ENCODE results near the gene PIP. TPM values are rescaled to one million over a fixed set of nuclear protein-coding genes. Genes with fewer than 3 reads are reported as not detected.
A peak's percentile ranks its signal among the peaks of the same experiment; 100 is the strongest.
"Not testable (repeated sequence)": the region's sequence is repeated elsewhere in the genome, so short reads cannot be mapped to it uniquely, and the experiment has no call there.

The PIP gene, protein sequence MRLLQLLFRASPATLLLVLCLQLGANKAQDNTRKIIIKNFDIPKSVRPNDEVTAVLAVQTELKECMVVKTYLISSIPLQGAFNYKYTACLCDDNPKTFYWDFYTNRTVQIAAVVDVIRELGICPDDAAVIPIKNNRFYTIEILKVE
- 1,000 to 10,000 TPM in 1 of 3 donors, 100 to 1,000 TPM in 1, 1 to 10 TPM in 1; 1.6 to 1,201 (median 140) TPM for total RNA-seq

DNA sequence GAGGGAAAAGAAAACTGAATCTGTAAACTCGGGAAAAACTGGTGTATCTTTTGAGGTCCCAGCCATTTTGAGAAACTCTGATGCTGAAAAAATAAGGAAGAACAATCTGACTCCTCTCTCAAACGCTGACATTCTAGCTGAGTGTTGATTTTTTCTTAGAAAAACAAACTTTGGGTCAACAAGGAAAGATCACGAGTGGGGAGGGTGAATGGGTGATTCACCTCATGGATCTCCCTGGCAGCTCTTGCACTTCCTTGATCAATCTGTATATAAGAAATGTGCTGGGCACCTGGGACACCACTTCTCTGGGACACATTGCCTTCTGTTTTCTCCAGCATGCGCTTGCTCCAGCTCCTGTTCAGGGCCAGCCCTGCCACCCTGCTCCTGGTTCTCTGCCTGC is at the start of gene PIP:
Gene PIP, plus strand, starts transcription at position 297 of the 400 bp plus-strand sequence. Its CDS starts 40 bp downstream, at position 337.
- intact Hi-C loops (cut with DNase I; ENCODE audit: low total_unique reads): loop anchor here (1.0 kb wide), 1 partner anchor 15 kb away; no protein-coding TSS in a partner anchor
- TF ChIP-seq POLR2A (IDR thresholded peaks at IDR 0.05): no peak
- TF ChIP-seq POLR2AphosphoS5 (IDR thresholded peaks at IDR 0.05): no peak
- DNase-seq (ENCODE audit: low spot score in 2 of 2): no peak
- no peaks in the 10 kb centered on the region for H3K9me3 ChIP-seq
- H3K27me3 ChIP-seq: no peaks in the 10 kb centered on the region
- no peaks in the 10 kb centered on the region for H3K36me3 ChIP-seq
- H3K27ac ChIP-seq: peak within 1 kb of the TSS; percentile 15 to 35
- no peak within 1 kb of the TSS for H3K4me3 ChIP-seq
- no peaks in the 10 kb centered on the region for H3K4me1 ChIP-seq

DNA sequence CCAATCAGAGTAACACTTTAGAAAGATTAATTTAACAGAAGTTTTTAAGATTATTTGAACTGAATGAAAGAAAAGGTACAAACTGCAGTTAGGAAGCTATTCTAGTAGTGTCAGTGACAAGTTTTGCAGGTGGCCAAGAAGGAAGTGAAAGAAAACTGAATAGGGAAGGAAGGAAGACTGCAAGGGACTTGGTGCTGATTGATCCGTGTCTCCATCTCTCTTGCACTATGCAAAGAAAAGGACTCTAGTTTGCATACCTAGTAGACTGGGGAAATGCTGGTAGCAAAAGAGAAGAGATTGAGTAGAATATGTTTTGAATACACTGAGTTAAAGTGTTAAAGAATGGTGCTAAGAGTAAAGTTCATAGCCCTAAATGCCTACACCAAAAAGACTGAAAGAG is 46.8 kb upstream of the PIP start:
- intact Hi-C loops (cut with DNase I; ENCODE audit: low total_unique reads): no loop called here
- Histone ChIP-seq H3K9me3 (no peaks in the 10 kb centered on the region), H3K36me3 (no peaks in the 10 kb centered on the region), H3K4me1 (no peaks in the 10 kb centered on the region), H3K27me3 (no peaks in the 10 kb centered on the region), H3K27ac (no peak overlapping the region), H3K4me3 (no peak overlapping the region)
- no peak for TF ChIP-seq POLR2A (IDR thresholded peaks at IDR 0.05)
- TF ChIP-seq, protein P1, sequence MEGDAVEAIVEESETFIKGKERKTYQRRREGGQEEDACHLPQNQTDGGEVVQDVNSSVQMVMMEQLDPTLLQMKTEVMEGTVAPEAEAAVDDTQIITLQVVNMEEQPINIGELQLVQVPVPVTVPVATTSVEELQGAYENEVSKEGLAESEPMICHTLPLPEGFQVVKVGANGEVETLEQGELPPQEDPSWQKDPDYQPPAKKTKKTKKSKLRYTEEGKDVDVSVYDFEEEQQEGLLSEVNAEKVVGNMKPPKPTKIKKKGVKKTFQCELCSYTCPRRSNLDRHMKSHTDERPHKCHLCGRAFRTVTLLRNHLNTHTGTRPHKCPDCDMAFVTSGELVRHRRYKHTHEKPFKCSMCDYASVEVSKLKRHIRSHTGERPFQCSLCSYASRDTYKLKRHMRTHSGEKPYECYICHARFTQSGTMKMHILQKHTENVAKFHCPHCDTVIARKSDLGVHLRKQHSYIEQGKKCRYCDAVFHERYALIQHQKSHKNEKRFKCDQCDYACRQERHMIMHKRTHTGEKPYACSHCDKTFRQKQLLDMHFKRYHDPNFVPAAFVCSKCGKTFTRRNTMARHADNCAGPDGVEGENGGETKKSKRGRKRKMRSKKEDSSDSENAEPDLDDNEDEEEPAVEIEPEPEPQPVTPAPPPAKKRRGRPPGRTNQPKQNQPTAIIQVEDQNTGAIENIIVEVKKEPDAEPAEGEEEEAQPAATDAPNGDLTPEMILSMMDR (IDR thresholded peaks at IDR 0.05): no peak
- no peak for TF ChIP-seq POLR2AphosphoS5 (IDR thresholded peaks at IDR 0.05)
- no peak for DNase-seq (ENCODE audit: low spot score in 2 of 2)

DNA sequence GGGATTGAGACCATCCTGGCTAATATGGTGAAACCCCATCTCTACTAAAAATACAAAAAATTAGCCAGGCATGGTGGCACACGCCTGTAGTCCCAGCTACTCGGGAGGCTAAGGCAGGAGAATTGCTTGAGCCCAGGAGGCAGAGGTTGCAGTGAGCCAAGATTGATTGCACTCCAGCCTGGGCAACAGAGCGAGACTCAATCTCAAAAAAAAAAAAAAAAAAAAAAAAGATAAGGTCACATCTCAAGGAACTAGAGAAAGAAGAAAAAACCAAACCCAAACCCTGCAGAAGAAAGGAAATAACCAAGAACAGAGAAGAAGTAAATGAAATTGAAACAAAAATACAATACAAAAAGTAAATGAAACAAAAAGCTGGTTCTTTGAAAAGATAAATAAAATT is 46.3 kb upstream of the PIP start:
- H3K4me3 ChIP-seq; H3K4me1 ChIP-seq; intact Hi-C loops (cut with DNase I; ENCODE audit: low total_unique reads); DNase-seq (ENCODE audit: low spot score in 2 of 2); H3K36me3 ChIP-seq; H3K9me3 ChIP-seq; H3K27ac ChIP-seq; H3K27me3 ChIP-seq: not testable (repeated sequence)

DNA sequence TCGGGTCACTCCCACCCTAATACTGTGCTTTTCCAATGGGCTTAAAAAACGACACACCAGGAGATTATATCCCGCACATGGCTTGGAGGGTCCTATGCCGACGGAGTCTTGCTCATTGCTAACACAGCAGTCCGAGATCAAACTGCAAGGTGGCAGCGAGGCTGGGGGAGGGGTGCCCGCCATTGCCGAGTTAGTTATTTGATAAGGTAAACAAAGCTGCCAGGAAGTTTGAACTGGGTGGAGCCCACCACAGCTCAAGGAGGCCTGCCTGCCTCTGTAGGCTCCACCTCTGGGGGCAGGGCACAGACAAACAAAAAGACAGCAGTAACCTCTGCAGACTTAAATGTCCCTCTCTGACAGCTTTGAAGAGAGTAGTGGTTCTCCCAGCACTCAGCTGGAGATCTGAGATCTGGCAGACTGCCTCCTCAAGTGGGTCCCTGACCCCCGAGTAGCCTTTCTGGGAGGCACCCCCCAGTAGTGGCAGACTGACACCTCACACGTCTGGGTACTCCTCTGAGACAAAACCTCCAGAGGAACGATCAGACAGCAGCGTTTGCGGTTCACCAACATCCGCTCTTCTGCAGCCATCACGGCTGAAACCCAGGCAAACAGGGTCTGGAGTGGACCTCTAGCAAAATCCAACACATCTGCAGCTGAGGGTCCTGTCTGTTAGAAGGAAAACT is 43.2 kb upstream of the PIP start:
- intact Hi-C loops (cut with DNase I; ENCODE audit: low total_unique reads); H3K27me3 ChIP-seq; DNase-seq (ENCODE audit: low spot score in 2 of 2); H3K27ac ChIP-seq; H3K4me1 ChIP-seq; H3K36me3 ChIP-seq; H3K4me3 ChIP-seq; H3K9me3 ChIP-seq: not testable (repeated sequence)

DNA sequence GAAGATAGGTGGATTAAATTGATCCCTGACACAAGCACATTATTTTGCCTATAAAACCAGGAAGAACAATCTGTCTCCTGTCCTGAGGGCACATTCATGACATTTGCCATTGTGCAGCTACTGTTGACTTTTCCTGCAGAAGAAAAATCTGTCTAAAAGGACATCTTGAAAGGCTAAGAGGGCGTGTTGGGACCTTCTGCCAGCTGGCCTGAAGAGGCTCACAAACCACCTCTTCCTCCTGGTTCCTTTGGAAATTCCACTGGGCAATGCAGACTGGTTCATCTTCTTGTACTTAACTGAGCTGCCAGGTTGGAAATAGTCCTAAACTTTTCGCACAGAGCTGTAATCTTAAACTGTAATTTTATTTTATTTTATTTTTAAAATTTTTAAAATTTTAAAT is 35.7 kb upstream of the PIP start:
- Histone ChIP-seq H3K4me3 (no peak overlapping the region), H3K9me3 (peaks cover 10 to 20% of the 10 kb centered on the region in 2 donors), H3K4me1 (no peaks in the 10 kb centered on the region), H3K36me3 (no peaks in the 10 kb centered on the region), H3K27ac (peak overlapping the region in 1 of 2 donors; percentile 38), H3K27me3 (no peaks in the 10 kb centered on the region)
- peak in 1 of 2 donors; percentile 19 for DNase-seq (ENCODE audit: low spot score in 2 of 2)
- TF ChIP-seq POLR2A (IDR thresholded peaks at IDR 0.05) (no peak), POLR2AphosphoS5 (IDR thresholded peaks at IDR 0.05) (no peak)
- TF ChIP-seq, protein P1 (IDR thresholded peaks at IDR 0.05): no peak
- intact Hi-C loops (cut with DNase I; ENCODE audit: low total_unique reads): no loop called here

DNA sequence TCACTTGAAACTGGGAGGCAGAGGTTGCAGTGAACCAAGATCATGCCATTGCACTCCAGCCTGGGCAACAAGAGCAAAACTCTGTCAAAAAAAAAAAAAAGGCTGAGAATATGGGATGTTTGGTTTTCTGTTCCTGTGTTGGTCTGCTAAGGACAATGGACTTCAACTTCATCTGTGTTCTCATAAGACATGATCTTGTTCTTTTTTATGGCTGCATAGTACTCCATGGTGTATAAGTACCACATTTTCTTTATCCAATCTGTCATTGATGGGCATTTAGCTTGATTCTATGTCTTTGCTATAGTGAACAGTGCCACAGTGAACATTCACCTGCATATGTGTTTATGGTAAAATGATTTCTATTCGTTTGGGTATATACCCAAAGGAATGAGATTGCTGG is 32.3 kb upstream of the PIP start:
- H3K27me3 ChIP-seq; H3K36me3 ChIP-seq; H3K4me1 ChIP-seq; intact Hi-C loops (cut with DNase I; ENCODE audit: low total_unique reads); DNase-seq (ENCODE audit: low spot score in 2 of 2); H3K4me3 ChIP-seq; H3K27ac ChIP-seq: not testable (repeated sequence)
- H3K9me3 ChIP-seq: peaks cover 10 to 20% of the 10 kb centered on the region in 2 donors

DNA sequence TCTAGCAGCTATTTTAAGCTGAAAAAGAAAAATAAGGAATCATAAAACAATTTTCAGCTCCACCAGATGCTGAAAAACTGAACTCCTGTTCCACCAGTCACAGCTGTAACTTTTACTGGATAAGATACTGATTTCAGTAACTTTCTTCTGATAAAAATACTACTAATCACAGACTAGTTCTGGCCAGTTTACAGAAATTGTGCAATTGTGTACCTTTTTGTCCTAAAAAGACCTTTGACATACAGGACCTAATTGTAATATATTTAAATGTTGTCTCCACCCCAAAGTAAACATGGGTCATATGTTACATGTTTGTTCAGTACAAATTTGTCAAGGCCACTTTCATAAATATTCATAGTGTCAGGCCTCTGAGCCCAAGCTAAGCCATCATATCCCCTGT is 27.1 kb upstream of the PIP start:
- TF ChIP-seq, protein P1 (IDR thresholded peaks at IDR 0.05): no peak
- TF ChIP-seq POLR2A (IDR thresholded peaks at IDR 0.05) (no peak), POLR2AphosphoS5 (IDR thresholded peaks at IDR 0.05) (no peak)
- intact Hi-C loops (cut with DNase I; ENCODE audit: low total_unique reads): no loop called here
- no peak overlapping the region for H3K27ac ChIP-seq
- no peak for DNase-seq (ENCODE audit: low spot score in 2 of 2)
- no peaks in the 10 kb centered on the region for H3K36me3 ChIP-seq
- H3K27me3 ChIP-seq: no peaks in the 10 kb centered on the region
- H3K4me3 ChIP-seq: no peak overlapping the region
- no peaks in the 10 kb centered on the region for H3K4me1 ChIP-seq
- peaks cover under 1 to 10% of the 10 kb centered on the region in 2 donors for H3K9me3 ChIP-seq

DNA sequence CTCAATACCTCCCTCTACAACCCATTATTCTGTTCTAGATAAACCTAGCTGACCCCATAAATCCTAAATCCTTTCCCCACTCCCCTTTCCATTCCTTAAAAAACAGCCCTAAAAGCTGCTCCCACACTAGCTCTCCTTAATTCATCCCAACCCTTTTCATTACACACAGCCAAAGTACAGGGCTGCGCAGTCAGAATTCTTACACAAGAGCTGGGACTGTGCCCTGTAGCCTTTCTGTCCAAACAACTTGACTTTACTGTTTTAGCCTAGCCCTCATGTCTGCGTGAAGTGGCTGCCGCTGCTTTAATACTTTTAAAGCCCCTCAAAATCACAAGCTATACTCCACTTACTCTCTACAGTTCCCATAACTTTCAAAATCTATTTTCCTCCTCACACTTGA is 23.9 kb upstream of the PIP start:
- not testable (repeated sequence) for H3K27ac ChIP-seq, H3K36me3 ChIP-seq

More for the DNA sequence above, 23.9 kb upstream of the PIP start:
- DNase-seq (ENCODE audit: low spot score in 2 of 2); H3K4me1 ChIP-seq; H3K9me3 ChIP-seq; H3K4me3 ChIP-seq; intact Hi-C loops (cut with DNase I; ENCODE audit: low total_unique reads); H3K27me3 ChIP-seq: not testable (repeated sequence)

Data from breast epithelium (tissue), 4 donors.